Measurements from ENCODE around the gene RNF31. TPM values are rescaled to one million over a fixed set of nuclear protein-coding genes. Genes with fewer than 3 reads are reported as not detected.
A peak's percentile ranks its signal among the peaks of the same experiment; 100 is the strongest.

Gene RNF31
- total and polyA plus RNA-seq, 2 of the 13 experiments (the other 11 are each of a cell fraction or from before 2014, with no cell fraction given), result 48.2 to 86.8 TPM

GRCh38 chr14:24135834-24136683 is 11.2 kb upstream of the RNF31 start, which contains the start of gene PSME1 (continued):
- TF ChIP-seq, protein P1, sequence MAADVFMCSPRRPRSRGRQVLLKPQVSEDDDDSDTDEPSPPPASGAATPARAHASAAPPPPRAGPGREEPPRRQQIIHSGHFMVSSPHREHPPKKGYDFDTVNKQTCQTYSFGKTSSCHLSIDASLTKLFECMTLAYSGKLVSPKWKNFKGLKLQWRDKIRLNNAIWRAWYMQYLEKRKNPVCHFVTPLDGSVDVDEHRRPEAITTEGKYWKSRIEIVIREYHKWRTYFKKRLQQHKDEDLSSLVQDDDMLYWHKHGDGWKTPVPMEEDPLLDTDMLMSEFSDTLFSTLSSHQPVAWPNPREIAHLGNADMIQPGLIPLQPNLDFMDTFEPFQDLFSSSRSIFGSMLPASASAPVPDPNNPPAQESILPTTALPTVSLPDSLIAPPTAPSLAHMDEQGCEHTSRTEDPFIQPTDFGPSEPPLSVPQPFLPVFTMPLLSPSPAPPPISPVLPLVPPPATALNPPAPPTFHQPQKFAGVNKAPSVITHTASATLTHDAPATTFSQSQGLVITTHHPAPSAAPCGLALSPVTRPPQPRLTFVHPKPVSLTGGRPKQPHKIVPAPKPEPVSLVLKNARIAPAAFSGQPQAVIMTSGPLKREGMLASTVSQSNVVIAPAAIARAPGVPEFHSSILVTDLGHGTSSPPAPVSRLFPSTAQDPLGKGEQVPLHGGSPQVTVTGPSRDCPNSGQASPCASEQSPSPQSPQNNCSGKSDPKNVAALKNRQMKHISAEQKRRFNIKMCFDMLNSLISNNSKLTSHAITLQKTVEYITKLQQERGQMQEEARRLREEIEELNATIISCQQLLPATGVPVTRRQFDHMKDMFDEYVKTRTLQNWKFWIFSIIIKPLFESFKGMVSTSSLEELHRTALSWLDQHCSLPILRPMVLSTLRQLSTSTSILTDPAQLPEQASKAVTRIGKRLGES (CRISPR knock-in tag; IDR thresholded peaks at IDR 0.05; ENCODE audit: borderline replicate concordance), result no peak; the same call in 1 of the 2 replicates
- TF ChIP-seq ZNF235 (CRISPR knock-in tag; IDR thresholded peaks at IDR 0.05; ENCODE audit: borderline replicate concordance) (peak; percentile 96; the same call in 1 of the 2 replicates), FOXK1 (CRISPR knock-in tag; IDR thresholded peaks at IDR 0.05; ENCODE audit: borderline replicate concordance, low read depth) (peak; percentile 62; the same call in 1 of the 2 replicates), RXRB (CRISPR knock-in tag; IDR thresholded peaks at IDR 0.05; ENCODE audit: borderline replicate concordance) (peak; percentile 59; the same call in 1 of the 2 replicates), TIGD3 (CRISPR knock-in tag; IDR thresholded peaks at IDR 0.05; ENCODE audit: borderline replicate concordance) (peak; percentile 92), ZNF274 (CRISPR knock-in tag; IDR thresholded peaks at IDR 0.05) (peak; percentile 95), ATM (IDR thresholded peaks at IDR 0.05; ENCODE audit: borderline replicate concordance) (no peak), ZNF878 (CRISPR knock-in tag; IDR thresholded peaks at IDR 0.05) (no peak), ZC3H4 (CRISPR knock-in tag; IDR thresholded peaks at IDR 0.05; ENCODE audit: borderline replicate concordance) (no peak; the same call in 1 of the 2 replicates), JDP2 (CRISPR knock-in tag; IDR thresholded peaks at IDR 0.05; ENCODE audit: borderline replicate concordance) (no peak), ZNF383 (CRISPR knock-in tag; IDR thresholded peaks at IDR 0.05; ENCODE audit: borderline replicate concordance) (no peak; the same call in 1 of the 2 replicates), MEF2D (CRISPR knock-in tag; IDR thresholded peaks at IDR 0.05) (peak; percentile 89; the same call in 1 of the 2 replicates), ZNF563 (CRISPR knock-in tag; IDR thresholded peaks at IDR 0.05) (no peak), NKX3-1 (CRISPR knock-in tag; IDR thresholded peaks at IDR 0.05) (0 out of 2 replicates have a peak, but pooled peaks have one; percentile 65), SOX6 (IDR thresholded peaks at IDR 0.05) (no peak), SOX6 (CRISPR knock-in tag; IDR thresholded peaks at IDR 0.05) (peak; percentile 54), MED13 (CRISPR knock-in tag; IDR thresholded peaks at IDR 0.05) (peak; percentile 82), PAF1 (CRISPR knock-in tag; IDR thresholded peaks at IDR 0.05) (no peak), ZNF720 (CRISPR knock-in tag; IDR thresholded peaks at IDR 0.05) (no peak; the same call in none of the 2 replicates)
- TF ChIP-seq, protein P2, sequence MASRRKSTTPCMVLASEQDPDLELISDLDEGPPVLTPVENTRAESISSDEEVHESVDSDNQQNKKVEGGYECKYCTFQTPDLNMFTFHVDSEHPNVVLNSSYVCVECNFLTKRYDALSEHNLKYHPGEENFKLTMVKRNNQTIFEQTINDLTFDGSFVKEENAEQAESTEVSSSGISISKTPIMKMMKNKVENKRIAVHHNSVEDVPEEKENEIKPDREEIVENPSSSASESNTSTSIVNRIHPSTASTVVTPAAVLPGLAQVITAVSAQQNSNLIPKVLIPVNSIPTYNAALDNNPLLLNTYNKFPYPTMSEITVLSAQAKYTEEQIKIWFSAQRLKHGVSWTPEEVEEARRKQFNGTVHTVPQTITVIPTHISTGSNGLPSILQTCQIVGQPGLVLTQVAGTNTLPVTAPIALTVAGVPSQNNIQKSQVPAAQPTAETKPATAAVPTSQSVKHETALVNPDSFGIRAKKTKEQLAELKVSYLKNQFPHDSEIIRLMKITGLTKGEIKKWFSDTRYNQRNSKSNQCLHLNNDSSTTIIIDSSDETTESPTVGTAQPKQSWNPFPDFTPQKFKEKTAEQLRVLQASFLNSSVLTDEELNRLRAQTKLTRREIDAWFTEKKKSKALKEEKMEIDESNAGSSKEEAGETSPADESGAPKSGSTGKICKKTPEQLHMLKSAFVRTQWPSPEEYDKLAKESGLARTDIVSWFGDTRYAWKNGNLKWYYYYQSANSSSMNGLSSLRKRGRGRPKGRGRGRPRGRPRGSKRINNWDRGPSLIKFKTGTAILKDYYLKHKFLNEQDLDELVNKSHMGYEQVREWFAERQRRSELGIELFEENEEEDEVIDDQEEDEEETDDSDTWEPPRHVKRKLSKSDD (CRISPR knock-in tag; IDR thresholded peaks at IDR 0.05; ENCODE audit: low read depth), result peak; percentile 88; the same call in 1 of the 2 replicates
- TF ChIP-seq, protein P3, sequence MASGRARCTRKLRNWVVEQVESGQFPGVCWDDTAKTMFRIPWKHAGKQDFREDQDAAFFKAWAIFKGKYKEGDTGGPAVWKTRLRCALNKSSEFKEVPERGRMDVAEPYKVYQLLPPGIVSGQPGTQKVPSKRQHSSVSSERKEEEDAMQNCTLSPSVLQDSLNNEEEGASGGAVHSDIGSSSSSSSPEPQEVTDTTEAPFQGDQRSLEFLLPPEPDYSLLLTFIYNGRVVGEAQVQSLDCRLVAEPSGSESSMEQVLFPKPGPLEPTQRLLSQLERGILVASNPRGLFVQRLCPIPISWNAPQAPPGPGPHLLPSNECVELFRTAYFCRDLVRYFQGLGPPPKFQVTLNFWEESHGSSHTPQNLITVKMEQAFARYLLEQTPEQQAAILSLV (CRISPR knock-in tag; IDR thresholded peaks at IDR 0.05; ENCODE audit: borderline replicate concordance), result peak; percentile 89

Measured in HepG2 (cell line).